SJCRH30 (cell line): Measurements from ENCODE around the gene GRID2. TPM values are rescaled to one million over a fixed set of nuclear protein-coding genes. Genes with fewer than 3 reads are reported as not detected.

Source experiments
- DNase-seq, 2 experiments: peaks; one replicate each; pipeline ENCODE4 v3.0.0-alpha.2; 2015 to 2020
- H3K27ac ChIP-seq: fragments of 250-450 bp; sonication (Bioruptor Pico); 2 replicates; pipeline ENCODE4 v1.5.1; 2020; ENCODE audit warnings: mild to moderate bottlenecking, moderate library complexity
- H3K27me3 ChIP-seq: fragments of 250-450 bp; sonication (Bioruptor Pico); 2 replicates; pipeline ENCODE4 v1.5.1; 2020; ENCODE audit warnings: mild to moderate bottlenecking, moderate library complexity
- H3K36me3 ChIP-seq: fragments of 250-450 bp; sonication (Bioruptor Pico); 2 replicates; pipeline ENCODE4 v1.5.1; 2020; ENCODE audit warnings: mild to moderate bottlenecking, moderate library complexity
- H3K4me1 ChIP-seq: fragments of 250-450 bp; sonication (Bioruptor Pico); 2 replicates; pipeline ENCODE4 v1.5.1; 2020; ENCODE audit warnings: mild to moderate bottlenecking, moderate library complexity
- H3K4me3 ChIP-seq: fragments of 250-450 bp; sonication (Bioruptor Pico); 2 replicates; pipeline ENCODE4 v1.5.1; 2020; ENCODE audit warnings: mild to moderate bottlenecking, moderate library complexity
- H3K9me3 ChIP-seq: fragments of 250-450 bp; sonication (Bioruptor Pico); replicated peaks from 2 replicates; pipeline ENCODE4 v1.5.1; 2020; ENCODE audit warnings: mild to moderate bottlenecking, moderate library complexity
- total RNA-seq: library from RNA; depleted of rRNA; stranded (reverse); fragments of >200 nt; shearing (Covaris generic); gene quantifications from 2 replicates; pipeline ENCODE4 v1.2.3, GENCODE V29; 2014

Gene GRID2
- total RNA-seq, 1 experiment from 2014 or later = 0.91 TPM

GRCh38 chr4:93756101-93756500 lies 1452.3 kb downstream of the GRID2 start:
- H3K4me1 ChIP-seq = no peaks in the 10 kb centered on the region
- H3K9me3 ChIP-seq = no peaks in the 10 kb centered on the region
- H3K4me3 ChIP-seq = no peak overlapping the region
- no peak for DNase-seq
- H3K27ac ChIP-seq = no peak overlapping the region
- H3K36me3 ChIP-seq = no peaks in the 10 kb centered on the region
- no peaks in the 10 kb centered on the region for H3K27me3 ChIP-seq

- Histone ChIP-seq H3K4me3 (no peak overlapping the region), H3K27me3 (no peaks in the 10 kb centered on the region), H3K27ac (no peak overlapping the region), H3K36me3 (no peaks in the 10 kb centered on the region), H3K9me3 (no peaks in the 10 kb centered on the region), H3K4me1 (no peaks in the 10 kb centered on the region)
- no peak for DNase-seq
Measured at GRCh38 chr4:93759506-93759905, 1455.7 kb downstream of the GRID2 start.

- no peak overlapping the region for H3K27ac ChIP-seq
- H3K4me3 ChIP-seq = no peak overlapping the region
- H3K9me3 ChIP-seq = no peaks in the 10 kb centered on the region
- H3K36me3 ChIP-seq = no peaks in the 10 kb centered on the region
- no peak for DNase-seq
- no peaks in the 10 kb centered on the region for H3K27me3 ChIP-seq
- H3K4me1 ChIP-seq = no peaks in the 10 kb centered on the region
Measured at GRCh38 chr4:93760284-93760683, 1456.5 kb downstream of the GRID2 start.

- H3K27me3 ChIP-seq = no peaks in the 10 kb centered on the region
- no peaks in the 10 kb centered on the region for H3K4me1 ChIP-seq
- H3K36me3 ChIP-seq = no peaks in the 10 kb centered on the region
- no peaks in the 10 kb centered on the region for H3K9me3 ChIP-seq
- H3K4me3 ChIP-seq = no peak overlapping the region
- H3K27ac ChIP-seq = no peak overlapping the region
- no peak for DNase-seq
Measured at GRCh38 chr4:93761286-93761685, 1457.5 kb downstream of the GRID2 start.

- H3K4me3 ChIP-seq = no peak overlapping the region
- DNase-seq = peak; percentile 23 to 69
- H3K27ac ChIP-seq = no peak overlapping the region
- no peaks in the 10 kb centered on the region for H3K36me3 ChIP-seq
- no peaks in the 10 kb centered on the region for H3K9me3 ChIP-seq
- no peaks in the 10 kb centered on the region for H3K27me3 ChIP-seq
- H3K4me1 ChIP-seq = no peaks in the 10 kb centered on the region
Measured at GRCh38 chr4:93764639-93765246, 1461.0 kb downstream of the GRID2 start.

GRCh38 chr4:93767917-93768316 lies 1464.2 kb downstream of the GRID2 start:
- Histone ChIP-seq H3K27me3 (no peaks in the 10 kb centered on the region), H3K4me1 (no peaks in the 10 kb centered on the region), H3K9me3 (no peaks in the 10 kb centered on the region), H3K27ac (no peak overlapping the region), H3K4me3 (no peak overlapping the region), H3K36me3 (no peaks in the 10 kb centered on the region)
- no peak for DNase-seq

- Histone ChIP-seq H3K27ac (no peak overlapping the region), H3K4me3 (no peak overlapping the region), H3K4me1 (no peaks in the 10 kb centered on the region), H3K36me3 (no peaks in the 10 kb centered on the region), H3K27me3 (no peaks in the 10 kb centered on the region), H3K9me3 (no peaks in the 10 kb centered on the region)
- no peak for DNase-seq
Measured at GRCh38 chr4:93770201-93770600, 1466.4 kb downstream of the GRID2 start.

- peak in 1 of 2 experiments; percentile 38 for DNase-seq
- peaks cover 7% of the 10 kb centered on the region; the same call in 1 of the 2 replicates for H3K4me1 ChIP-seq
- no peak overlapping the region for H3K4me3 ChIP-seq
- H3K27ac ChIP-seq = no peak overlapping the region
- no peaks in the 10 kb centered on the region for H3K9me3 ChIP-seq
- H3K27me3 ChIP-seq = no peaks in the 10 kb centered on the region
- no peaks in the 10 kb centered on the region for H3K36me3 ChIP-seq
Measured at GRCh38 chr4:93771640-93772411, 1468.1 kb downstream of the GRID2 start.

- no peak for DNase-seq
- Histone ChIP-seq H3K4me3 (no peak overlapping the region), H3K27ac (no peak overlapping the region), H3K36me3 (no peaks in the 10 kb centered on the region), H3K27me3 (no peaks in the 10 kb centered on the region), H3K4me1 (peaks cover 7% of the 10 kb centered on the region; the same call in 1 of the 2 replicates), H3K9me3 (no peaks in the 10 kb centered on the region)
Measured at GRCh38 chr4:93772858-93773257, 1469.1 kb downstream of the GRID2 start.

- H3K27me3 ChIP-seq = no peaks in the 10 kb centered on the region
- H3K27ac ChIP-seq = no peak overlapping the region
- no peaks in the 10 kb centered on the region for H3K9me3 ChIP-seq
- H3K4me3 ChIP-seq = no peak overlapping the region
- no peaks in the 10 kb centered on the region for H3K36me3 ChIP-seq
- peaks cover 7% of the 10 kb centered on the region; the same call in 1 of the 2 replicates for H3K4me1 ChIP-seq
- no peak for DNase-seq
Measured at GRCh38 chr4:93775551-93775950, 1471.8 kb downstream of the GRID2 start.

GRCh38 chr4:93776386-93777080 lies 1472.8 kb downstream of the GRID2 start:
- H3K27me3 ChIP-seq = no peaks in the 10 kb centered on the region
- DNase-seq = peak in 1 of 2 experiments; percentile 43
- peaks cover 7% of the 10 kb centered on the region; the same call in 1 of the 2 replicates for H3K4me1 ChIP-seq
- H3K27ac ChIP-seq = no peak overlapping the region
- no peak overlapping the region for H3K4me3 ChIP-seq
- H3K36me3 ChIP-seq = no peaks in the 10 kb centered on the region
- no peaks in the 10 kb centered on the region for H3K9me3 ChIP-seq

GRCh38 chr4:93777081-93777460 lies 1473.3 kb downstream of the GRID2 start:
- Histone ChIP-seq H3K4me1 (peaks cover 7% of the 10 kb centered on the region; the same call in 1 of the 2 replicates), H3K9me3 (no peaks in the 10 kb centered on the region), H3K36me3 (no peaks in the 10 kb centered on the region), H3K27me3 (no peaks in the 10 kb centered on the region), H3K4me3 (no peak overlapping the region), H3K27ac (no peak overlapping the region)
- DNase-seq = no peak

- DNase-seq = no peak
- H3K4me1 ChIP-seq = peaks cover 7% of the 10 kb centered on the region; the same call in 1 of the 2 replicates
- H3K27ac ChIP-seq = no peak overlapping the region
- H3K36me3 ChIP-seq = no peaks in the 10 kb centered on the region
- no peaks in the 10 kb centered on the region for H3K27me3 ChIP-seq
- H3K9me3 ChIP-seq = no peaks in the 10 kb centered on the region
- H3K4me3 ChIP-seq = no peak overlapping the region
Measured at GRCh38 chr4:93779228-93779627, 1475.5 kb downstream of the GRID2 start.

- Histone ChIP-seq H3K9me3 (no peaks in the 10 kb centered on the region), H3K36me3 (no peaks in the 10 kb centered on the region), H3K4me1 (peaks cover 7% of the 10 kb centered on the region; the same call in 1 of the 2 replicates)
Measured at GRCh38 chr4:93780080-93780479, 1476.3 kb downstream of the GRID2 start.

GRCh38 chr4:93781198-93781597 lies 1477.4 kb downstream of the GRID2 start:
- Histone ChIP-seq H3K4me3 (no peak overlapping the region), H3K27ac (no peak overlapping the region), H3K27me3 (no peaks in the 10 kb centered on the region), H3K4me1 (peaks cover 3% of the 10 kb centered on the region; the same call in 1 of the 2 replicates), H3K36me3 (no peaks in the 10 kb centered on the region), H3K9me3 (no peaks in the 10 kb centered on the region)
- no peak for DNase-seq

More at GRCh38 chr4:93780080-93780479, 1476.3 kb downstream of the GRID2 start:
- Histone ChIP-seq H3K27me3 (no peaks in the 10 kb centered on the region), H3K4me3 (no peak overlapping the region), H3K27ac (no peak overlapping the region)
- DNase-seq = no peak
